Stimulated activated CD8-positive, alpha-beta memory T cell treated with anti-CD3 and anti-CD28 coated beads, Interleukin-12 subunit alpha, Interleukin-12 subunit beta, amount 100 ng/mL, for 1 hour (primary cell): Measurements from ENCODE around the gene EZR.

Source experiments
- DNase-seq: peaks from one replicate; pipeline ENCODE4 v3.0.0-alpha.2; 2020; ENCODE audit warnings: low read depth

EZR gene

DNA sequence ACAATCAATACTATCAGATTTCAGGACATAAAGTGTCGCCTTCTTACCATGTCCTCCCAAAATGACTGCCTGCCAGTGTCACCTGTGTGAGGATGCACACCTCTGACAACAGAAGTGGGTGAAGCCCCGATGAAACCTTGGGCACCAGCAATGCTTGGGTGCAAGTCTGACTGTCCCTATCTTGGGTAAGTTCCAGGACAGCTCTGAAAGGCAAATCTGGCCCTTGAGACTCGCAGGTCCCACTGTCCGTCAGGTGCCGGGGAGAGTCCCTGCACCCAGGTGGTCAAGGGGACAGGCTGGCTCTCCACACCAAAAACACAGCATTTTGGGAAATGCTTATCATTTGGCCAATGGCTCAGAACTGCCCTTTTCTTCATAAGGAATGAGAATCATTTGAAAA lies 43.3 kb downstream of the EZR start:
- DNase-seq = no peak

- DNase-seq = no peak
Observed at GRCh38 chr6:158774717-158775449, 44.3 kb downstream of the EZR start.

DNA sequence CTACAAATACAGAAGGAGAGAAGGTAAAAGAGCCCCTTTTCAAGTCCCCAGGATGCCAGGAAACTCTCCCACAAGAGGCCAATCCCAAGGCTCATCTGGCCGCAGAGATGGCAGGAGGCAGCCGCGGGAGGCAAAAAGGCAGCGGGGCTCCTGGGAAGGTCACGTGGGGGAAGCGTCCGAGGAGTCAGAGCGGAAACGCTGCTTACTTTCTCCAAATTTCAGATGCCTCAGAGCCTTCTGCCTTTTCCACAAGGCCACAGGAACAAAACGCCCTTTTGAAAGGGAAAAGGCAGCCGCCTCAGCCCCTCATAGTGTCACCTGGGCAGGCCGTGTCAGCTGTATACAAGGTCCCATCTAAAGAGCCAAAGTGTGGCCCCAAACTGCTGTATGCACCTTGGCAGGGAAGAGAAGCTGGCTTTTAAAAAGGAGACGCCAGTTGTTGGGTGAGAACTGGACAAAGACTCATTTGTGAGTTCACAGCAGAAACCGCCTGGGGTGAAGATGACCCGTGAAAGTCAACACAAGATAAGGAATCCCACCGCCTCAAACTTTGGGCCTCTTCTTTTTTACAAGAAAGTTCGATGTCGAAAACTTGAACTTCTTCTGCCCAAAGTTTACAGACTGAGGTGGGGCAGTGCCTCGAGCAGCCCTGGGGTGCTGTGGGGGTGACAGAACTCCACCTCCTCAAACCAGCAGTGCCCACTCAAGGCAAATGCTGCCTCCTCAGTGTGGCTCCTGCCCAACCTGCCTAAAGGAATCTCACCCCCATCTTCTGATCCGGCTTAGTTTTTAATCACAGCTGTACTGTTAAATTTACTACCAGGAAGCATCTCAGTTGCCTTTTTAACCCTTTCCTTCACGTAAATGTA lies 45.4 kb downstream of the EZR start:
- no peak for DNase-seq

GRCh38 chr6:158772851-158773371 lies 46.3 kb downstream of the EZR start:
- DNase-seq = no peak

DNA sequence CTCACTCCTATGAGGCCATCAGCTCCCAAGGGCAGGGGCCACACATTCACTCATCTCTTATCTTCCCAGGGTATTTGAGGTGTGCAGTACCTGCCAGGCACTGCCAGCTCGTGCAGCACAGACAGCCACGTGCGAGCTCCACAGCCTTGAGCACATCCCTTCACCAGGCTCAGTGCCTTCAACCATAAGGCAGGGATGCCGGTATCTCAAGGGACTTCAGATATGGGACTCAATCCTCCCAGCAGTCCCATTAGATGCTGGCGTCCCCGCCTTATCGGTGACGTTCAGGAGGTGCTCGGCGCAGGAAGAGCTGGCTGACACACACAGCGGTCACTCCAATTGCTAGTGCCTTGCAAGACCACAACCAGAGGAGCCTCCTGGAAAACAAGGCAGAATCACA lies 47.0 kb downstream of the EZR start:
- DNase-seq = no peak

DNA sequence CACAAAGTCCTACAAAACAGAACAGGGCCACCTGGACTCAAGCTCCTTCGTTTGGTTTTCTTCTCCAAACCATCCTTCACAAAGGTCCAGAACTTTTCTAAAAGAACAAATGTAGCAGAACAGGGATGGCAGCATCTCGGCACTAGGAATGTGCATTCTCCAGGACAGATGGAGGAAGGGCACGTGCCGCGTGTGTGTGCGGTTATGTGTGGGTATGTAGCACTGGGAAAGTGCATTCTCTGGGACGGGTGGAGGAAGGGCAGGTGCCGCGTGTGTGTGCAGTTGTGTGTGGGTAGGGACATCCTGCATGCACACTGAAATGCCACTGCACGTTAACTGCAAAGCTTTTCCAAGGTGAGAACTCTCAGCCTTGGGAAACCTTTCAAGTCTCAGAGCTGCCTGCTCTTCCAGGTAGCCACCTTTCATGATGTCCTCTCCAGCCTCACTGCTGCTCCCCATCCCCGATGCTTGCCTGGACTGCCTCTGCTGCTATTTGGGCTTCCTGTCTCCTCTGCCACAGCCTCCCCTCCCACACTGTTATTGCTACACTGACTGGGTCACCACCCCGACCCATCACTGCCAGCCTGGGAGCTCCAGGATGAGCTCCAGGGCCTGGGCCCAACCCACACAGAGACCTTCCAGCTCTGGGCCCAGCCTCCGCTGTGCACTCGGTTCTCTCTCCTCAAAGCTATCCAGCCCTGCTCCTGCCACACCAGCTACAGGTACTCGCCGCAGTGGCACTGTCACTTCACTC lies 47.6 kb downstream of the EZR start:
- no peak for DNase-seq

DNA sequence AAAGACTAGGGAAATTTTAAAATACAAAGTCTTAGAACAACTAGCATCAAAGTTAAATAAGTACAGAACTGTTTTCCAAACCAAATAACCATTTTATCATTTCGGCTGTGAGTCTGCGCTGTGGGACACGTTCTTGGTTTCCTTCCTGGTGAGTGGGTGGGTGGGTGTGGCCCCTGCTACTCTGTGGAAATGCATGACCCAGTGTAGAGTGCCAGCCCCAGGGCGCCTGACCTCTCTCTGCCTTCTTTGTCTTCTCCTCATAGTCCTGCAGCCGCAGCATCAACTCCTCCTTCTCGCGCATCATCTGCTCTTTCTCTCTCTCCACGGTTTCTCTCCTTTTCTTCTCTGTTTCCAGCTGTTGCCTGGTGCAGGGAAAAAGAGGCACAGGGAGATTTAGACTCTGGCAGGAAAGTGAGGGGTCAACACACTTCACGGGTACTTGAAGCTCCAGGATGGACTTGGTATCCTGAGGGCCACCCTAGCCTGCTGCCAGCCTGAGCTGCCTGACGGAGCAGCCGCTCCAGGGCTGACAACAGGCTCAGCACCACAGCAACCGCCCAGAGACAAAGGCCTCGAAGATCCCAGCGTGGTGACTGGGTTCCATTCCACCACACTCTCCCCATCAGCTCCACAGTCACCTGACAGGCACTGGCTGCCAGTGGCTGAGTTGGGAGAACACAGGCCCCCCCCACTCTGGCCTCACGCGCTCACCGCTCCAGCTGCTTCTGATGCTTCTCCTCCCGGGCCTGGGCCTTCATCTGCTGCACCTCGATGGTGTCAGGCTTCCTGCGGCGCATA lies 48.4 kb downstream of the EZR start:
- DNase-seq = no peak

DNA sequence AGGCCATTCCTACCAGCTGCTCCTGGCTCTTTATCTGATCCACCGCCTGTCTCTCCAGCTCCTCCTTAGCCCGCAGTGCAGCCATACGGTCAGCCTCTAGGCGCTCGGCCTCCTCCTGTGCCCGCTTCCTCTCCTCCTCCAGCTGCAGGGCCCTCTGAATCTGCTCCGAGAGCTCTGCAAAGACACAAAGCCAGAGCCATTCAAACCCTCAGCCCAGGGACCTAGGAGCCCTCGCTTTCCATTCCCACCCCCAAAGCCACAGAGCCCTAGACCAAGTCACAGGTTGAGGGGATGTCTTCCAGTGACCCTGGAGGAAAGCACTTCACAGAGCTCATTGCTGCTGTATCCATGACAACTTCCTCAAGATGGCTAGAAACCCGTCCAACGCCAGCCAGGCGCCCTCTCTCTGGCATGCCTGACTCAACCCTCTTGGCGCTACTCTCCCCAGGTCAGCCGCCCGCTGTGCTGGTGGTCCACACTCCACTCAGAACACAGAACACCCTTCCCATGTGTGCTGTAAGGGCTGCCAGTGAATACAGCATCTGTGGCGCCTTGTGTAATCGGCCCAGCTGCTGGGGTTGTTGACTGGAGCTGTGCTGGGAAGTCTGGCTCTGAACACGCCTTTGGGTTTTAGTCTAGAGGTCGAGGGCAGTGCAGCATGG lies 49.3 kb downstream of the EZR start:
- DNase-seq = no peak

GRCh38 chr6:158769234-158769770 lies 49.9 kb downstream of the EZR start:
- no peak for DNase-seq

DNA sequence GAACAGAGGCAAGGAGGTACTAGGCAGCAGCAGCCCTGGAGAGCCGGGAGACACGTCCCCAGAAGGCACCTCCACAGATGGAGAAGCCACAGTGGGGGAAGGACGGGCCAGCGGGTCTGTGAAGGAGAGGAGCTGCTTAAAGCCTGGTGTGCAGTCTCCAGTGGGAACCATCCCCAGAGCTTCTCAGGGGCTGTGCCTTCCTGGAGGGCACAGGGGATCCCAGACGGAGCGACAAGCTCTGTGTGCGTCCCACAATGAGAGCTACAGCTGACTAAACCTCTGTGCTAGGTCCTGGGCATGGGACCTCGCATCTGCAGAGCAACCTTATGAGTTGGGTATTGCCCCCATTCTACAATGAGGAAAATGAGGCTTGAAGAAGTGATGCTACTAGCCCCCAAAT lies 50.7 kb downstream of the EZR start:
- no peak for DNase-seq

DNA sequence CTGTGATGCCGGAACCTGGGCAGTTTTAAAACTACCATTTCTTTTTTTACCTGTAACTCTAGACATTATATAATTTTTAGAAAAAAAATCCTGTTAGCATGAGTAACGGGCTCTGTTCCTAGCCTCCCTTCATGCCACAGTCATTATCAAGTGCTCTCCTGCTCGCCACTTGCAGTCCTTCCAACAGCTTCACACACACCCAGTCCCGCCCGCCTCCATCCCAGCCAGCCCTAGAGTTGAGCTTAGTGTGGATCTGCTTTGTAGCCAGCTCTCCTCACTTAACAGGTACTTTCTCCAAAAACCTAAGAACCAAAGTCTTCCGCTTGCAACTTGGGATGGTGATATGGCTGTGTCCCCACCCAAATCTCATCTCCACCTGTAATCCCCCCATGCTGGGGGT lies 51.5 kb downstream of the EZR start:
- DNase-seq = no peak

GRCh38 chr6:158766621-158767455 lies 52.3 kb downstream of the EZR start:
- no peak for DNase-seq

DNA sequence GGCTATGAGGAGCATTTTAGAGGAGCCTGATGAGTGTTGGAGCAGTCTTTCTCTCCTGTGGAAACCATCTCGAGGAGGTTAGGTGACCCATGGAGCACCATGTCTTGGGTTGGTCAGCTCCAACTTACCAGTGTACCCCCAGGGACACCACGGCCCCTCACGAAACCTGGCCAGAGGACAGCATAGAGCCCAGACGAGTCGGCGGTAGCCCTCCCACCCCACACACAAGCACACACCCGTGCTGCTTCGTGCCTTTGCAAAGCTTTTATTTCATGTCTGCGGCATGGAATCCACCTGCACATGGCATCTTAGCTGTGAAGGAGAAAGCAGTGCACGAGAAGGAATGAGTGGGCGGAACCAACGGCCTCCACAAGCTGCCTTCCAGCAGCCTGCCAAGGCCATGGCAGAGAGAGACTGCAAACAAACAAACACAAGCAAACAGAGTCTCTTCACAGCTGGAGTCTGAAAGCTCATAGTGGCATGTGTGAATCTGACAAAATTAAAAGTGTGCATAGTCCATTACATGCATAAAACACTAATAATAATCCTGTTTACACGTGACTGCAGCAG lies 53.6 kb downstream of the EZR start:
- DNase-seq = no peak

DNA sequence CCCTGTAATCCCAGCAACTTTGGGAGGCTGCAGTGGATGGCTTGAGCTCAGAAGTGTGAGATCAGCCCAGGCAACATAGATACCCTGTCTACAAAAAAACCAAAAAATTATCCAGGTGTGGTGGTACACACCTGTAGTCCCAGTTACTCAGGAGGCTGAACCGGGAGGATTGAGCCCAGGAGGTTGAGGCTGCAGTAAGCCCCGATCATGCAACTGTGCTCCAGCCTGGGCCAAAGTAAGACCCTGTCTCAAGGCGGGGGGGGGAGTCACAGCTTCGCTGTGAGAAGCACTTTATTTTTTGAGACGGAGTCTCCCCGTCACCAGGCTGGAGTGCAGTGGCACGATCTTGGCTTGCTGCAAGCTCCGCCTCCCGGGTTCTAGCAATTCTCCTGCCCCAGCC lies 54.2 kb downstream of the EZR start:
- DNase-seq = no peak

GRCh38 chr6:158764183-158764849 lies 54.9 kb downstream of the EZR start:
- DNase-seq = no peak

- DNase-seq = no peak
Observed at GRCh38 chr6:158763434-158764182, 55.6 kb downstream of the EZR start.

DNA sequence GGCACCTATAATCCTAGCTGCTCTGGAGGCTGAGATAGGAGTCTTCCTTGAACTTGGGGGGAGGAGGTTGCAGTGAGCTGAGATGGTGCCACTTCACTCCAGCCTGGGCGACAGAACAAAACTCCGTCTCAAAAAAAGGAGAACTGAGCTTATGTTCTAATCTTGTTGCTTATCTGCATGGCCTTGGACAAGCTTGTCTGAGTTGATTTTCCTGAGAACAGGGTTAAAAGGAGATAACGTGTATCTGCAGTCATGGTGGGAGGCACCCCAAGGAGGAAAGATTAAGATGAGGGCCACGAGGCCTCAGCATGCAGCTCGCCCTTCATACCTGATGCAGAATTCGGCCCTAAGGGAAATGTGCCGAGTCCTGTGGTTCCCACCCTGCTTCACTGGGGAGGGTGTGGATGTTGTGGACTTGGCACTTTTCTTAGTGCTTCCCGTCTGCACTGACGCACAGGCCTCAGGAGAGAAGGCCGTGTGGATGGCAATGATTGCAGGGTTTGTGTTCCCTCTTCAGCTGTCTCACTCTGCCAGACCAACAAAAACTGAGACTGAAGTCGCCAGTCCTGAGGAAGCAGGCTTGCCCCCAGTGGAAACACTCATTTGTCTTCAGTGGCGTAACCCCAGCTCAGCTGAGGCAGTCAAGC lies 56.3 kb downstream of the EZR start:
- no peak for DNase-seq

- no peak for DNase-seq
Observed at GRCh38 chr6:158761746-158762145, 57.4 kb downstream of the EZR start.
